SK-N-MC (cell line): ENCODE data around the gene LONRF2.

Experiments used
- DNase-seq: peaks from one replicate; pipeline ENCODE4 v3.0.0-alpha.2; 2011; ENCODE audit warnings: low read depth, low spot score
- H3K27ac ChIP-seq: fragments of 200-600 bp; sonication (generic); 2 replicates; pipeline ENCODE4 v1.5.1; 2016; ENCODE audit warnings: mixed run types
- H3K36me3 ChIP-seq: fragments of 200-600 bp; sonication (generic); 2 replicates; pipeline ENCODE4 v1.6.1; 2017; ENCODE audit warnings: antibody characterized with exemption, low read length, mixed read lengths; ENCODE audit not compliant: insufficient read depth
- H3K4me3 ChIP-seq: fragments of 200-600 bp; sonication (generic); 2 replicates; pipeline ENCODE4 v1.5.1; 2016
- H3K9ac ChIP-seq: fragments of 200-600 bp; sonication (generic); 2 replicates; pipeline ENCODE4 v1.8.0; 2017; ENCODE audit warnings: mixed run types, mixed read lengths; ENCODE audit not compliant: insufficient read length
- H3K9me3 ChIP-seq: fragments of 200-600 bp; sonication (generic); 2 replicates; pipeline ENCODE4 v1.6.1; 2017; ENCODE audit warnings: low read depth, mild to moderate bottlenecking, antibody characterized with exemption, low read length, moderate library complexity, mixed read lengths
- EZH2 ChIP-seq: fragments of 200-600 bp; sonication (generic); IDR thresholded peaks from one replicate; pipeline ENCODE4 v1.6.1; 2017; ENCODE audit warnings: antibody characterized with exemption
- FOXP2 ChIP-seq: optimal IDR thresholded peaks from 2 replicates; pipeline ENCODE3; 2011; ENCODE audit warnings: mild to moderate bottlenecking, moderate library complexity; ENCODE audit not compliant: insufficient read depth; ENCODE audit errors: extremely low read length, control extremely low read depth
- POLR2AphosphoS5 ChIP-seq: IDR thresholded peaks from 2 replicates; pipeline ENCODE4 v1.6.1; 2012; ENCODE audit warnings: mild to moderate bottlenecking, low read depth, low read length, borderline replicate concordance

Gene LONRF2

GRCh38 chr2:100309311-100309710, 13.0 kb downstream of the LONRF2 start:
- Histone ChIP-seq H3K9ac (no peak overlapping the region), H3K27ac (no peak overlapping the region), H3K36me3 (no peaks in the 10 kb centered on the region), H3K9me3 (no peaks in the 10 kb centered on the region), H3K4me3 (no peak overlapping the region)
- no peak for DNase-seq
- no peak for TF ChIP-seq EZH2
- no peak for TF ChIP-seq POLR2AphosphoS5
- TF ChIP-seq FOXP2: no peak

GRCh38 chr2:100303744-100304143, 18.6 kb downstream of the LONRF2 start:
- Histone ChIP-seq H3K4me3 (no peak overlapping the region), H3K27ac (no peak overlapping the region), H3K9ac (no peak overlapping the region), H3K9me3 (no peaks in the 10 kb centered on the region), H3K36me3 (no peaks in the 10 kb centered on the region)
- TF ChIP-seq FOXP2: no peak
- no peak for TF ChIP-seq EZH2
- no peak for TF ChIP-seq POLR2AphosphoS5
- no peak for DNase-seq

- no peak for DNase-seq
- H3K4me3 ChIP-seq: no peak overlapping the region
- H3K27ac ChIP-seq: no peak overlapping the region
- no peak for TF ChIP-seq FOXP2
- no peak for TF ChIP-seq EZH2
- no peak for TF ChIP-seq POLR2AphosphoS5
- H3K9ac ChIP-seq: no peak overlapping the region
- no peaks in the 10 kb centered on the region for H3K36me3 ChIP-seq
- no peaks in the 10 kb centered on the region for H3K9me3 ChIP-seq
Measured at GRCh38 chr2:100302585-100302892, 19.8 kb downstream of the LONRF2 start.

- no peaks in the 10 kb centered on the region for H3K9me3 ChIP-seq
- H3K27ac ChIP-seq: no peak overlapping the region
- no peak overlapping the region for H3K9ac ChIP-seq
- DNase-seq: no peak
- no peak overlapping the region for H3K4me3 ChIP-seq
- no peaks in the 10 kb centered on the region for H3K36me3 ChIP-seq
- TF ChIP-seq EZH2 (no peak), FOXP2 (no peak), POLR2AphosphoS5 (no peak)
Measured at GRCh38 chr2:100301881-100302584, 20.3 kb downstream of the LONRF2 start.

GRCh38 chr2:100299548-100299947, 22.8 kb downstream of the LONRF2 start:
- no peak overlapping the region for H3K9ac ChIP-seq
- H3K36me3 ChIP-seq: no peaks in the 10 kb centered on the region
- TF ChIP-seq POLR2AphosphoS5: no peak
- no peak for TF ChIP-seq EZH2

GRCh38 chr2:100297511-100297910, 24.8 kb downstream of the LONRF2 start:
- no peak overlapping the region for H3K4me3 ChIP-seq
- no peak overlapping the region for H3K9ac ChIP-seq
- H3K27ac ChIP-seq: no peak overlapping the region
- H3K36me3 ChIP-seq: no peaks in the 10 kb centered on the region
- no peak for DNase-seq
- no peak for TF ChIP-seq POLR2AphosphoS5
- TF ChIP-seq EZH2: no peak
- TF ChIP-seq FOXP2: no peak
- H3K9me3 ChIP-seq: no peaks in the 10 kb centered on the region

More at GRCh38 chr2:100299548-100299947, 22.8 kb downstream of the LONRF2 start:
- H3K27ac ChIP-seq: no peak overlapping the region
- no peak overlapping the region for H3K4me3 ChIP-seq
- no peak for DNase-seq
- no peaks in the 10 kb centered on the region for H3K9me3 ChIP-seq

- no peak overlapping the region for H3K4me3 ChIP-seq
- no peaks in the 10 kb centered on the region for H3K9me3 ChIP-seq
- DNase-seq: no peak
- TF ChIP-seq FOXP2 (no peak), POLR2AphosphoS5 (no peak), EZH2 (no peak)
- no peaks in the 10 kb centered on the region for H3K36me3 ChIP-seq
- H3K9ac ChIP-seq: no peak overlapping the region
- H3K27ac ChIP-seq: no peak overlapping the region
Measured at GRCh38 chr2:100294162-100294497, 28.2 kb downstream of the LONRF2 start.

GRCh38 chr2:100293341-100294161, 28.8 kb downstream of the LONRF2 start:
- Histone ChIP-seq H3K9ac (no peak overlapping the region), H3K4me3 (no peak overlapping the region), H3K36me3 (no peaks in the 10 kb centered on the region), H3K27ac (no peak overlapping the region), H3K9me3 (no peaks in the 10 kb centered on the region)
- TF ChIP-seq FOXP2 (no peak), POLR2AphosphoS5 (no peak), EZH2 (no peak)
- no peak for DNase-seq
